ENCODE results near the gene C11orf24. TPM values are rescaled to one million over a fixed set of nuclear protein-coding genes. Genes with fewer than 3 reads are reported as not detected.
A peak's percentile ranks its signal among the peaks of the same experiment; 100 is the strongest.

Gene C11orf24
- total and polyA plus RNA-seq, 2 donors (not counting 1 experiment from before 2014, with no cell fraction given), result 88.6 to 94.2 TPM

DNA sequence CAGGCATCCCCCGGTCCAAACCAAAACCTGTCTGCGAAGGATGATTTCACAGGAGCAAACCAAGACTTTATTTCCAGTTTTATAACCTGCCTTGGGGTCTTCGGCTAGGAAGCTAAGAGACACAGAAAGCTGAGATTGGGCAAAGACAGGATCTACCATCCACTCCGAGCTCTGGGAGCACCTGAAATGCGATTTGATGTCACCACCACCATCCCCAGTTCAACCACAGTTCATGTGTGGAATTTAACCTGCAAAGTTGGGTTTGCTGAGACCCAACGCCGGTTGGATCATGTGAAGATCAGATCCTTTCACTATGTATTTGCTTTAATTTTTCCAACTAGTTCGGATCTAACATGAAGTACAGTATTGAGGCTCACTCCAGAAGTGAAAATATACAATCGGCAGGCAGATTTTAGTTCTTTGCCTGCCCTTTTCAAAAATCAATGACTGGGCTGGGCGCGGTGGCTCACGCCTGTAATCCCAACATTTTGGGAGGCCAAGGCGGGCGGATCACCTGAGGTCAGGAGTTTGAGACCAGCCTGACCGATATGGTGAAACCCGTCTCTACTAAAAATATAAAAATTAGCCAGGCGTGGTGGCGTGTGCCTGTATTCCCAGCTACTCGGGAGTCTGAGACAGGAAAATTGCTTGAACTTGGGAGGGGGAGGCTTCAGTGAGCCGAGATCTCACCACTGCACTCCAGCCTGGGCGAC lies 1.4 kb upstream of the C11orf24 start:
- WGBS (ENCODE audit: insufficient coverage), result 85% methylated on average over 10 of the region's 21 CpGs
- Histone ChIP-seq H3K4me3 (ENCODE audit: control extremely low read depth in 1 of 5, extremely low read depth in 1 of 5, insufficient read depth in 1 of 5, low read depth in 2 of 5, low read length in 4 of 5) (peak overlapping the region in 4 of 5 experiments; percentile 46 to 98 (median 96)), H4K20me1 (ENCODE audit: control insufficient read depth, insufficient read depth, low read length, poor library complexity, severe bottlenecking) (peaks cover 23% of the 10 kb centered on the region), H3K4me1 (ENCODE audit: control insufficient read depth in 2 of 2, insufficient read depth in 2 of 2, low read length in 2 of 2) (peaks cover 46 to 58% of the 10 kb centered on the region in 2 donors), H3K9me3 (ENCODE audit: control extremely low read depth in 1 of 3, control insufficient read depth in 2 of 3, insufficient read depth in 1 of 3, low read length in 2 of 3) (peaks cover 0 to 32% (median 10%) of the 10 kb centered on the region in 3 donors), H3K79me2 (ENCODE audit: control insufficient read depth, insufficient read depth, low read length) (peaks cover 36% of the 10 kb centered on the region), H3K36me3 (replicated peaks in 1 of 2; ENCODE audit: control extremely low read depth in 1 of 2, control insufficient read depth in 1 of 2, extremely low read depth in 1 of 2, insufficient read depth in 2 of 2, low read length in 1 of 2) (peaks cover 0 to 10% of the 10 kb centered on the region in 2 experiments), H3K4me2 (replicated peaks; ENCODE audit: low read depth, low read length, poor library complexity, severe bottlenecking) (peak overlapping the region; percentile 99), H2AFZ (ENCODE audit: insufficient read depth, low read depth, low read length, poor library complexity, severe bottlenecking) (no peak overlapping the region), H3K27me3 (replicated peaks in 1 of 4; ENCODE audit: control extremely low read depth in 1 of 4, control insufficient read depth in 3 of 4, insufficient read depth in 4 of 4, low read length in 3 of 4) (no peaks in the 10 kb centered on the region), H3K27ac (ENCODE audit: low read length in 2 of 2) (peak overlapping the region; percentile 98), H3K9ac (ENCODE audit: low read length) (peak overlapping the region; percentile 99)
- intact Hi-C loops (cut with micrococcal nuclease), result loop anchor here (2.0 to 5.0 kb wide), 5 partner anchors 60 to 566 kb away; partner anchors contain the start of genes KMT5B and NDUFS8
- H3K4me1 Mint-ChIP-seq, result peaks cover 64% of the 10 kb centered on the region
- peak overlapping the region; percentile 91 for H3K4me3 Mint-ChIP-seq
- CTCF ChIA-PET, result interaction anchor here (0.6 to 10.9 kb wide), 7 partner anchors 8 to 536 kb away, joined by 4 to 275 read pairs (median 8); no protein-coding TSS in a partner anchor
- no peak for ATAC-seq (ENCODE audit: low read depth)
- TF ChIP-seq EZH2 (IDR thresholded peaks at IDR 0.05; ENCODE audit: borderline replicate concordance, insufficient read depth, low read depth, low read length, poor library complexity, severe bottlenecking), result no peak
- TF ChIP-seq, protein P1, sequence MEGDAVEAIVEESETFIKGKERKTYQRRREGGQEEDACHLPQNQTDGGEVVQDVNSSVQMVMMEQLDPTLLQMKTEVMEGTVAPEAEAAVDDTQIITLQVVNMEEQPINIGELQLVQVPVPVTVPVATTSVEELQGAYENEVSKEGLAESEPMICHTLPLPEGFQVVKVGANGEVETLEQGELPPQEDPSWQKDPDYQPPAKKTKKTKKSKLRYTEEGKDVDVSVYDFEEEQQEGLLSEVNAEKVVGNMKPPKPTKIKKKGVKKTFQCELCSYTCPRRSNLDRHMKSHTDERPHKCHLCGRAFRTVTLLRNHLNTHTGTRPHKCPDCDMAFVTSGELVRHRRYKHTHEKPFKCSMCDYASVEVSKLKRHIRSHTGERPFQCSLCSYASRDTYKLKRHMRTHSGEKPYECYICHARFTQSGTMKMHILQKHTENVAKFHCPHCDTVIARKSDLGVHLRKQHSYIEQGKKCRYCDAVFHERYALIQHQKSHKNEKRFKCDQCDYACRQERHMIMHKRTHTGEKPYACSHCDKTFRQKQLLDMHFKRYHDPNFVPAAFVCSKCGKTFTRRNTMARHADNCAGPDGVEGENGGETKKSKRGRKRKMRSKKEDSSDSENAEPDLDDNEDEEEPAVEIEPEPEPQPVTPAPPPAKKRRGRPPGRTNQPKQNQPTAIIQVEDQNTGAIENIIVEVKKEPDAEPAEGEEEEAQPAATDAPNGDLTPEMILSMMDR (IDR thresholded peaks at IDR 0.05), result no peak
- H3K9me3 Mint-ChIP-seq (ENCODE audit: insufficient read depth), result no peaks in the 10 kb centered on the region
- no peaks in the 10 kb centered on the region for H3K27me3 Mint-ChIP-seq
- POLR2A ChIA-PET, result interaction anchor here (0.6 to 4.4 kb wide), 13 partner anchors 11 to 270 kb away, joined by 4 to 44 read pairs (median 7); partner anchors contain the start of genes PPP6R3 and TCIRG1
- peak; percentile 53 for DNase-seq
- peak overlapping the region; percentile 97 for H3K27ac Mint-ChIP-seq
